Measurements from ENCODE around the gene MIOS. TPM values are rescaled to one million over a fixed set of nuclear protein-coding genes. Genes with fewer than 3 reads are reported as not detected.

MIOS gene
- total and polyA plus RNA-seq, 2 of the 4 experiments (the other 2 are of a cell fraction): 10.6 to 32.4 TPM

DNA sequence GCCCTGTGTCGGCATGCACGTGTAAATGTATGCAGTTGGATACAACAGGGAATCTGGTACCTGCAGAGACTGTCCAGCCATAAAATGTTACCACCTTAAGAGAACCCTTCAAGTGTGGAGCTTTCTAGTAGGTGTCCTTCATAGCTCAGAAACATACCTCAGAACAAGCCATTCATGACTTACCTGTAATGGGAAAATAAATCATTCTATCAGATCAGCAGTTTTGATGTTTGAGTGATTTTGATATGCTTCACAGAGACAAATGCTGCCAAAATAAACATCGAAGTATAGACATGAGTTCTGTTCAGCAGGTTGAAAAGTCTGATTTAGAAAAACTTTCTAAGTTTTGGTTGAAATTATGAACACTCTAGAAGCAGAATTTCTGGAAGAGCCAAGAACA, 40.3 kb downstream of the MIOS start:
- no TSS peak for BruUV-seq (replicated peaks)
- Histone ChIP-seq H3K4ac (ENCODE audit: low read depth, low read length) (no peak overlapping the region), H2BK120ac (ENCODE audit: low read depth, low read length) (no peak overlapping the region), H3K36me3 (ENCODE audit: control insufficient read depth, insufficient read depth, low read length) (peaks cover 2% of the 10 kb centered on the region; the same call in 1 of the 2 replicates), H2BK20ac (ENCODE audit: low read depth, low read length) (no peak overlapping the region), H4K91ac (ENCODE audit: insufficient read depth, low read depth, low read length) (no peak overlapping the region), H2BK15ac (ENCODE audit: low read depth, low read length) (no peak overlapping the region), H2AFZ (replicated peaks; ENCODE audit: low read length, poor library complexity) (no peak overlapping the region), H3K4me3 (ENCODE audit: insufficient read depth, low read depth, low read length) (no peak overlapping the region), H3K27me3 (ENCODE audit: control insufficient read depth, insufficient read depth, low read length) (no peaks in the 10 kb centered on the region), H3K4me1 (ENCODE audit: control insufficient read depth, insufficient read depth, low read length) (no peaks in the 10 kb centered on the region), H4K20me1 (ENCODE audit: insufficient read depth, low read length) (no peaks in the 10 kb centered on the region), H2AK9ac (replicated peaks; ENCODE audit: low read depth, low read length, poor library complexity) (no peak overlapping the region), H3K27ac (ENCODE audit: insufficient read depth, low read length) (no peak overlapping the region), H4K8ac (ENCODE audit: low read depth in 2 of 2, low read length in 2 of 2) (no peak overlapping the region), H3K9ac (ENCODE audit: low read depth, low read length) (no peak overlapping the region), H2AK5ac (ENCODE audit: low read depth, low read length) (no peak overlapping the region), H3K14ac (replicated peaks; ENCODE audit: low read depth, low read length) (no peak overlapping the region), H4K5ac (ENCODE audit: low read depth, low read length) (no peak overlapping the region), H3K9me3 (ENCODE audit: control insufficient read depth, insufficient read depth, low read length) (no peaks in the 10 kb centered on the region), H2BK5ac (ENCODE audit: low read depth, low read length, poor library complexity, severe bottlenecking) (no peak overlapping the region), H3K23ac (ENCODE audit: low read depth, low read length) (no peak overlapping the region), H3K79me1 (ENCODE audit: low read depth in 1 of 2, low read length in 2 of 2) (no peaks in the 10 kb centered on the region), H3K56ac (ENCODE audit: extremely low read depth, insufficient read depth, low read length) (no peak overlapping the region), H3K9me1 (ENCODE audit: insufficient read depth, low read length) (no peaks in the 10 kb centered on the region), H3K4me2 (ENCODE audit: low read depth, low read length) (no peak overlapping the region), H3K18ac (ENCODE audit: low read depth, low read length) (no peak overlapping the region)
- ChIA-PET POLR2A (ENCODE audit: unreplicated experiment) (no interaction called here), CTCF (no interaction called here)
- ATAC-seq (ENCODE audit: low read depth): no peak
- dilution Hi-C loops (cut with HindIII; ENCODE audit: low sequenced_read_pairs, unreplicated experiment): no loop called here
- in situ Hi-C loops (cut with MboI; ENCODE audit: low sequenced_read_pairs): no loop called here
- intact Hi-C loops (cut with micrococcal nuclease): no loop called here
- TF ChIP-seq CEBPB (IDR thresholded peaks at IDR 0.05; ENCODE audit: low read depth, low read length) (no peak), RFX5 (IDR thresholded peaks at IDR 0.05; ENCODE audit: low read depth, low read length) (no peak), FOS (IDR thresholded peaks at IDR 0.05; ENCODE audit: low read depth, low read length) (no peak), BHLHE40 (IDR thresholded peaks at IDR 0.05; ENCODE audit: low read depth, low read length) (no peak), NFE2L2 (IDR thresholded peaks at IDR 0.05; ENCODE audit: low read depth, low read length) (no peak), CHD1 (IDR thresholded peaks at IDR 0.05; ENCODE audit: low read depth, low read length) (no peak), RCOR1 (IDR thresholded peaks at IDR 0.05; ENCODE audit: insufficient replicate concordance, low read length) (no peak)
- TF ChIP-seq, protein P1, sequence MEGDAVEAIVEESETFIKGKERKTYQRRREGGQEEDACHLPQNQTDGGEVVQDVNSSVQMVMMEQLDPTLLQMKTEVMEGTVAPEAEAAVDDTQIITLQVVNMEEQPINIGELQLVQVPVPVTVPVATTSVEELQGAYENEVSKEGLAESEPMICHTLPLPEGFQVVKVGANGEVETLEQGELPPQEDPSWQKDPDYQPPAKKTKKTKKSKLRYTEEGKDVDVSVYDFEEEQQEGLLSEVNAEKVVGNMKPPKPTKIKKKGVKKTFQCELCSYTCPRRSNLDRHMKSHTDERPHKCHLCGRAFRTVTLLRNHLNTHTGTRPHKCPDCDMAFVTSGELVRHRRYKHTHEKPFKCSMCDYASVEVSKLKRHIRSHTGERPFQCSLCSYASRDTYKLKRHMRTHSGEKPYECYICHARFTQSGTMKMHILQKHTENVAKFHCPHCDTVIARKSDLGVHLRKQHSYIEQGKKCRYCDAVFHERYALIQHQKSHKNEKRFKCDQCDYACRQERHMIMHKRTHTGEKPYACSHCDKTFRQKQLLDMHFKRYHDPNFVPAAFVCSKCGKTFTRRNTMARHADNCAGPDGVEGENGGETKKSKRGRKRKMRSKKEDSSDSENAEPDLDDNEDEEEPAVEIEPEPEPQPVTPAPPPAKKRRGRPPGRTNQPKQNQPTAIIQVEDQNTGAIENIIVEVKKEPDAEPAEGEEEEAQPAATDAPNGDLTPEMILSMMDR (conservative IDR thresholded peaks at IDR 0.05; ENCODE audit: low read depth, low read length): no peak
- WGBS, 2 experiments (ENCODE audit: extremely low coverage in 2 of 2, insufficient read length in 1 of 2): no CpG with 5 or more reads among the region's 3 CpGs
- DNase-seq: no peak
